OCI-LY1 (cell line): ENCODE results near the gene GLTP.

Experiments
- CTCF ChIP-seq: fragments of 200-600 bp; sonication (generic), shearing (Covaris generic); IDR thresholded peaks from 2 replicates; pipeline ENCODE4 v1.5.1; 2017; ENCODE audit warnings: mild to moderate bottlenecking, antibody characterized with exemption, low read length, moderate library complexity, mixed read lengths
- EZH2 ChIP-seq: fragments of 200-600 bp; sonication (generic), shearing (Covaris generic); IDR thresholded peaks from 2 replicates; pipeline ENCODE4 v1.8.0; 2017; ENCODE audit warnings: borderline replicate concordance, mixed run types, mild to moderate bottlenecking, antibody characterized with exemption, low read length, moderate library complexity, mixed read lengths

- TF ChIP-seq CTCF (no peak), EZH2 (no peak)
Measured at GRCh38 chr12:109863847-109864712, 16.3 kb downstream of the GLTP start.
